ENCODE data around the gene MEP1B.

The MEP1B gene

DNA sequence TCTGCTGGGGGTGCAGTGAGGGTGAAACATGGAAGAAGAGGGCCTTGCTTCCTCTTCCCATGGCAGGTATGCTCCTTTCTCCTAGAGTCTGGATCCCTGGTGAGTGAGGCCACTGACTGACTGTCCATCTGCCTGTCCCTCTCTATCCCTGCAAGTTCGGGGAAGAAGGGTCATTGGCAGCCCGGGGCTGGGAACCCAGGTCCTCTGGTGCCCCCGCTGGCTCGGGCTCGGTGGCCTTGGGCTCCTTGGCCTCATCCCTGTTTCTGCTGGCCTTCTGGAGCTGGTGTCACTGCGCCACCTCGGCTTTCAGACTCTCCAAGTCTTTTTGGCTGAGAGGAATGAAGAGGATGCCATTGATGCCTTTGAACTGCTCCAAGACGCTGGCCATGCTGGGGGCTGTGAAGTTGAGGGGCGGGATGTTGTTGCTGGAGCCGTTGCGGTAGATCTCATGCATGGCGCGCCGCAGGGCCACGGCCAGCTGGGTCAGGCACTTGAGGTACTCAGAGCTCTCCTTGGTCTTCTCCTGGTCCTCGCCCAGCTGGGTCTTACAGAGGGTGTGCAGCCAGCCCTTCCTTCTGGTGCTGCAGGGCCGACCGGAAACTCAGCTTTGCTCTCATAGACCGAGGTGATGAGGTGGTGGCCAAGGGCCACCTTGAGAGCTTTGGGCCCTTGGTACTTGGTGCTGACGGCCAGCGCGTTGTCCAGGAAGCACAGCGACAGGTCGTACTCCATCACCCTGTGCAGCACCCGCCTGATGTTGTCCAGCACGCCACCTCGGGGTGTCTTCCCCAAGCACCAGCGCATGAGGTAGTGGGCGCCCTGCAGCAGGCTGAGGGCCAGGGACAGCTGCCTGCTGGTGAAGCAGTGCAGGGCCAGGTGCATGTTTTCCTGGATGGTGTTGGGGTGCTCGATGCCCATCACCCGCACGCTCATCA lies 6.3 kb downstream of the MEP1B start:
- no peak overlapping the region for H3K4me3 ChIP-seq
- H3K9me3 ChIP-seq (ENCODE audit: low read depth, low read length), result no peaks in the 10 kb centered on the region
- no peak for DNase-seq (ENCODE audit: low read depth, low spot score)

DNA sequence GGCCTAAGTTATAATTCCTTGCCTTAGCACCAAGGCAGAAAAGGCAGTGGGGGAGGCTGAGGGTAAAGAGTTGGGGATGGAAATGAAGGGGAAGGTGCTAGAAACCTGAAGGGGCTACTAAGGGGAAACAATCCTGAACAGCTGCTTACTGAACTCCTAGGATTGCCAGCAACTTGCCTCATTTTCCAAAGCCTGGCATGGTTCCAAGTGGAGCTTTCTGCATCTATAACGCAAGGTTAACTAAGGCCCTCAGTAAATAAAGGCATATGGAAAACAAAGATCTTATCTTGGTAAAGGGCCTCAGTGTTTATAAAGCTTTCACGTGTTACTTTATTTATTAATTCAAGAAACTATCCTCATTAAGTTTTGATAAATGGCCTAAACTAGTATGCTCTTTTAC lies 10.9 kb downstream of the MEP1B start:
- H3K27ac ChIP-seq, result no peak overlapping the region
- H3K9me3 ChIP-seq (ENCODE audit: low read depth, low read length), result no peaks in the 10 kb centered on the region
- TF ChIP-seq EZH2 (IDR thresholded peaks at IDR 0.05) (no peak), FOXP2 (optimal IDR thresholded peaks at IDR 0.05; ENCODE audit: control extremely low read depth, extremely low read length, insufficient read depth) (no peak), POLR2AphosphoS5 (IDR thresholded peaks at IDR 0.05; ENCODE audit: borderline replicate concordance, low read depth, low read length) (no peak)
- no peak overlapping the region for H3K4me3 ChIP-seq
- H3K36me3 ChIP-seq (ENCODE audit: insufficient read depth, low read length), result no peaks in the 10 kb centered on the region
- peak; percentile 22 for DNase-seq (ENCODE audit: low read depth, low spot score)
- no peak overlapping the region for H3K9ac ChIP-seq (ENCODE audit: insufficient read length)

More for the DNA sequence above, 6.3 kb downstream of the MEP1B start:
- Histone ChIP-seq H3K9ac (ENCODE audit: insufficient read length) (no peak overlapping the region), H3K27ac (no peak overlapping the region), H3K36me3 (ENCODE audit: insufficient read depth, low read length) (no peaks in the 10 kb centered on the region)
- TF ChIP-seq POLR2AphosphoS5 (IDR thresholded peaks at IDR 0.05; ENCODE audit: borderline replicate concordance, low read depth, low read length) (no peak), FOXP2 (optimal IDR thresholded peaks at IDR 0.05; ENCODE audit: control extremely low read depth, extremely low read length, insufficient read depth) (no peak), EZH2 (IDR thresholded peaks at IDR 0.05) (no peak)

DNA sequence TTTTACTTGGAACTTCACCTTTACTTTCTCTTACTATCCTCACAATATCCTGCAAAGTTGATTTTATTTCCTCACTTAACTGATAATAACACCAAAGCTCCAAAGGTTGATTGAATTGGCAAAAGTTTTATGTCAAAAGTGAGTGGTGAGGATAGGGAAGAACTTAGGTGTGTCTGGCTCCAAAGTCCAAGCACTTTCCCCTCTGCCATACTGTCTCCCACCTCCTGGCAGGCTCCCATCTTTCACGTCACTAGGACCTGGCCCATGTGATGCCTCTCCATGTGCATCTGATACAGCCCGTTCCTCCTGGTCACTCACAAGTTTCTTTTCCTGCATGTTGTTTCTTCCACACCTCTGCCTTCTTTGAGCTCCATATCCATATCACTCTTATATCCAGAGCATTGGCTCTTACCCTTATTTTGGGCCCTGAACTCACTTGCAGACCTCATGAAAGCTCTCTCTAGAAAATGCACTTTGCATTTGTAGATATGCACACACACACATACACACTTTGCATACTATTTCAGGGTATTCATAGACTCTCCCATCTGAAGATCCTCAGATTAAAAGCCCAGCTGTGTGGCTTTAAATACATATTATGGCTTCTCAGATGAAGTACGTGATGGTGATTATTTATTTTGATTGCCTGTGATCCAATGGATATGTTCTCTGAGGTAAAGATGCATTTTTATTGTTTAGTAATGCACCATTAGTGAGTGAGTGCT lies 12.3 kb downstream of the MEP1B start:
- no peak for TF ChIP-seq EZH2 (IDR thresholded peaks at IDR 0.05)
- no peak for TF ChIP-seq POLR2AphosphoS5 (IDR thresholded peaks at IDR 0.05; ENCODE audit: borderline replicate concordance, low read depth, low read length)
- no peak for TF ChIP-seq FOXP2 (optimal IDR thresholded peaks at IDR 0.05; ENCODE audit: control extremely low read depth, extremely low read length, insufficient read depth)
- no peaks in the 10 kb centered on the region for H3K36me3 ChIP-seq (ENCODE audit: insufficient read depth, low read length)
- H3K4me3 ChIP-seq, result no peak overlapping the region
- no peak for DNase-seq (ENCODE audit: low read depth, low spot score)
- H3K9me3 ChIP-seq (ENCODE audit: low read depth, low read length), result no peaks in the 10 kb centered on the region
- H3K9ac ChIP-seq (ENCODE audit: insufficient read length), result no peak overlapping the region
- H3K27ac ChIP-seq, result no peak overlapping the region

DNA sequence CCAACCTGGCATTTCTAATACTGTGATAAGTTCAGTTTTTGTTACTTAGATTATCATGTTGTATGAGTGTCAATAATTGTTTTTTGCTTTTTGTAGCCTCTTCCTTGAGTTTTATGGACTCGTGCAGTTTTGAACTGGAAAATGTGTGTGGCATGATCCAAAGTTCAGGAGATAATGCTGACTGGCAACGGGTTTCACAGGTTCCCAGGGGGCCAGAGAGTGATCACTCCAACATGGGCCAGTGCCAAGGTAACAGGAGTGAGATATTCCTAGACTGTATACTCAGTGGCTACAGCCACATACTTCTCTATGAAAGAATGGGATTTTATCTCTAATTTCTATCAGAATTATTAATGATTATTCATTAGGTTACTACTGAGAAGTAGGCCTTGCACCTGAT lies 18.2 kb downstream of the MEP1B start:
- Histone ChIP-seq H3K36me3 (ENCODE audit: insufficient read depth, low read length) (no peaks in the 10 kb centered on the region), H3K9me3 (ENCODE audit: low read depth, low read length) (no peaks in the 10 kb centered on the region), H3K27ac (no peak overlapping the region), H3K4me3 (no peak overlapping the region), H3K9ac (ENCODE audit: insufficient read length) (no peak overlapping the region)
- DNase-seq (ENCODE audit: low read depth, low spot score), result no peak
- TF ChIP-seq EZH2 (IDR thresholded peaks at IDR 0.05) (no peak), FOXP2 (optimal IDR thresholded peaks at IDR 0.05; ENCODE audit: control extremely low read depth, extremely low read length, insufficient read depth) (no peak), POLR2AphosphoS5 (IDR thresholded peaks at IDR 0.05; ENCODE audit: borderline replicate concordance, low read depth, low read length) (no peak)

DNA sequence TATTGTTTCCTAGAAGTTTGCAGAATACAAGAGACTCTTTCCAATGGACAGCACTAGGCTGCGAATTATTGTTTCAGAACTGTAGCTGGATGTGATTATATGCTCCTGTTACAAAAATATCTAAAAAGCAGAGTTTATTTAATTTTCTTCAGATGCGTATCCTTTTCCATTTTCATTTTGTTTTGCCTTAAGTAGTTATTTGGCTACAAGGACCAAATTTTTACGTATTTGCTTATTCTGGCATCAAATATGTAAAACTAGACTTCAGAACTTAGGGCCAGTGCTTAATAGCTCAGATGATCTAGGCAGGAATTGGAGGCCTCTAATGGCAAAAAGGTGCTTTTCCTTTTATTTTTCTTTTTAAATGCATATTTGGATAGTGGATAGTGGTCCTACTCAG lies 18.7 kb downstream of the MEP1B start:
- DNase-seq (ENCODE audit: low read depth, low spot score), result no peak
- H3K36me3 ChIP-seq (ENCODE audit: insufficient read depth, low read length), result no peaks in the 10 kb centered on the region
- H3K9ac ChIP-seq (ENCODE audit: insufficient read length), result no peak overlapping the region
- H3K4me3 ChIP-seq, result no peak overlapping the region
- TF ChIP-seq FOXP2 (optimal IDR thresholded peaks at IDR 0.05; ENCODE audit: control extremely low read depth, extremely low read length, insufficient read depth) (no peak), EZH2 (IDR thresholded peaks at IDR 0.05) (no peak), POLR2AphosphoS5 (IDR thresholded peaks at IDR 0.05; ENCODE audit: borderline replicate concordance, low read depth, low read length) (no peak)
- H3K27ac ChIP-seq, result no peak overlapping the region
- H3K9me3 ChIP-seq (ENCODE audit: low read depth, low read length), result no peaks in the 10 kb centered on the region

DNA sequence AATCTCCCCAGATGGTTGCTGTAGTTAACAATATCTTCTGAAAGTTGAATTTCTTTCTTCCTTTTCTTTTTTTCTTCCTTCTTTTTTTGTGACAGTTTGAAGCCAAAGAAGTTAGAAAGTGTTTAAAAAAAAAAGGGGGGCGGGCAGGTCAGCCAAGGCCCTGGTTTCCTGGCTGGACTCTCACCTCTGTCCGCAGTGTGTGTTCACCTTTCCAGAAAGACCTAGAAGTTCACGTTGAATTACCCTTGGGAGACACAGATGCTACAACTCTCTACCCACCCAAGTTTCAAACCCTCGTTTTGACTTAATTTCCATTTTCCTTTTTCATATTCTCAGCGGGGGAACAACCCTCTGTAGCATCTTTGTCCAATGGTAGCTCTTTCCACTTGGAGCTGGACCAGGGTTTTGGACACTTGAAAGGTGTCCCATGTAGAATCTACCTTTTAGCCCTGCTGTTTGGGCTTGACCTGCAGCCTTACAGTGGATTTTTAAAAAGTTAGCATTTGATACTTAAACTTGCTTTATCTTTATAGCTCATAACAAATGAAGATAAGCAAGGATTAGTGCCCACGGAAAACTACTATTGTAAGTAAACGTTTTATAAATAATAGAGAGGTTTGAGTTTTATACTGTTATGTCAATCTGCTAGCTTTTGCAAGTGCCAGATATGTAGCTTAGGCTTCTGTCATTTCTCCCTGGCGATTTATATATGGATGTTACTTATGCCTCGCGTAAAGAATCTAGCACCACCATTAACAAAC lies 20.0 kb downstream of the MEP1B start:
- Histone ChIP-seq H3K4me3 (no peak overlapping the region), H3K9me3 (ENCODE audit: low read depth, low read length) (no peaks in the 10 kb centered on the region), H3K27ac (no peak overlapping the region), H3K36me3 (ENCODE audit: insufficient read depth, low read length) (no peaks in the 10 kb centered on the region), H3K9ac (ENCODE audit: insufficient read length) (no peak overlapping the region)
- TF ChIP-seq EZH2 (IDR thresholded peaks at IDR 0.05), result no peak
- TF ChIP-seq FOXP2 (optimal IDR thresholded peaks at IDR 0.05; ENCODE audit: control extremely low read depth, extremely low read length, insufficient read depth), result no peak
- TF ChIP-seq POLR2AphosphoS5 (IDR thresholded peaks at IDR 0.05; ENCODE audit: borderline replicate concordance, low read depth, low read length), result no peak
- DNase-seq (ENCODE audit: low read depth, low spot score), result no peak

DNA sequence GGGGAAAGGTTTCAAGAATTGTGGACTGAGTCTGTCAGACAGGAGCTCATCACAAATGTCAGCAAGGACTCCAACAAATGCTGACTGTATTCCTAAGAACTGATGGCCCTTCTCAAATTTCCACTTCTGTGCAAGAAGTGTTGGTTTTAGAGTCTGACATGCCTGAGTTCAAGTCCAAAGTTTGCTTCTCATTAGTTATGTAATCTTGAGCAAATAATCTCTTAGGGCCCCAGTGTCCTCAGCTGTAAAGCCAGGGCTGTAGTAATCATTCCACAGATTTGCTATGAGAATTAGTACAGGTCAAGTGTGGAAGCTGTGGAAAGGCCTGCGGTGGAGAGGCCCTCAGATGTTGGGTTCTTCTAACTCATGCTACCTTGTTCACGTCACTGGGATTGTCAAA lies 23.9 kb downstream of the MEP1B start:
- Histone ChIP-seq H3K27ac (no peak overlapping the region), H3K36me3 (ENCODE audit: insufficient read depth, low read length) (no peaks in the 10 kb centered on the region), H3K4me3 (no peak overlapping the region), H3K9me3 (ENCODE audit: low read depth, low read length) (no peaks in the 10 kb centered on the region), H3K9ac (ENCODE audit: insufficient read length) (no peak overlapping the region)
- DNase-seq (ENCODE audit: low read depth, low spot score), result no peak
- TF ChIP-seq POLR2AphosphoS5 (IDR thresholded peaks at IDR 0.05; ENCODE audit: borderline replicate concordance, low read depth, low read length) (no peak), EZH2 (IDR thresholded peaks at IDR 0.05) (no peak), FOXP2 (optimal IDR thresholded peaks at IDR 0.05; ENCODE audit: control extremely low read depth, extremely low read length, insufficient read depth) (no peak)

DNA sequence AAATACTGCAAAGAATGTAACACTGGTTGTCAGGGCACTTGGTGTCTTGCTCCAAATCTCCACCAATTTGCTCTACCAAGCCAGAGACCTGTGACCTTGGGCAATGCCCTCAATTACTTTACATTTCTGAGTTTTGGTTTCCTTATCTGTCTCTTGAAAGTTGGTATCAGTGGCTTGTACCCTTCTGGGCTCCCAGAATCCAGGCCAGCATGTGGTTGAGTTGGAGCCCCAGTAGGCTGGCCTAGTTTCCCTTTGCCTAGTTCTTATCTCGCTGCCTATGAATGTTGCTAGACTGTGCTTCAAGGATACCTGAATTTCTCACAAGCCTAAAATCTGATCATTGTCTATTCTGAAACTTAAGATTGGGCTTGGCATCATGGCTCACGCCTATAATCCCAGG lies 26.6 kb downstream of the MEP1B start:
- DNase-seq (ENCODE audit: low read depth, low spot score), result no peak
- no peaks in the 10 kb centered on the region for H3K36me3 ChIP-seq (ENCODE audit: insufficient read depth, low read length)
- H3K27ac ChIP-seq, result no peak overlapping the region
- H3K9me3 ChIP-seq (ENCODE audit: low read depth, low read length), result no peaks in the 10 kb centered on the region
- no peak overlapping the region for H3K4me3 ChIP-seq
- no peak overlapping the region for H3K9ac ChIP-seq (ENCODE audit: insufficient read length)
- TF ChIP-seq EZH2 (IDR thresholded peaks at IDR 0.05) (no peak), FOXP2 (optimal IDR thresholded peaks at IDR 0.05; ENCODE audit: control extremely low read depth, extremely low read length, insufficient read depth) (no peak), POLR2AphosphoS5 (IDR thresholded peaks at IDR 0.05; ENCODE audit: borderline replicate concordance, low read depth, low read length) (no peak)

All from SK-N-MC (cell line).